ENCODE results near the gene PDSS2.

The PDSS2 gene

DNA sequence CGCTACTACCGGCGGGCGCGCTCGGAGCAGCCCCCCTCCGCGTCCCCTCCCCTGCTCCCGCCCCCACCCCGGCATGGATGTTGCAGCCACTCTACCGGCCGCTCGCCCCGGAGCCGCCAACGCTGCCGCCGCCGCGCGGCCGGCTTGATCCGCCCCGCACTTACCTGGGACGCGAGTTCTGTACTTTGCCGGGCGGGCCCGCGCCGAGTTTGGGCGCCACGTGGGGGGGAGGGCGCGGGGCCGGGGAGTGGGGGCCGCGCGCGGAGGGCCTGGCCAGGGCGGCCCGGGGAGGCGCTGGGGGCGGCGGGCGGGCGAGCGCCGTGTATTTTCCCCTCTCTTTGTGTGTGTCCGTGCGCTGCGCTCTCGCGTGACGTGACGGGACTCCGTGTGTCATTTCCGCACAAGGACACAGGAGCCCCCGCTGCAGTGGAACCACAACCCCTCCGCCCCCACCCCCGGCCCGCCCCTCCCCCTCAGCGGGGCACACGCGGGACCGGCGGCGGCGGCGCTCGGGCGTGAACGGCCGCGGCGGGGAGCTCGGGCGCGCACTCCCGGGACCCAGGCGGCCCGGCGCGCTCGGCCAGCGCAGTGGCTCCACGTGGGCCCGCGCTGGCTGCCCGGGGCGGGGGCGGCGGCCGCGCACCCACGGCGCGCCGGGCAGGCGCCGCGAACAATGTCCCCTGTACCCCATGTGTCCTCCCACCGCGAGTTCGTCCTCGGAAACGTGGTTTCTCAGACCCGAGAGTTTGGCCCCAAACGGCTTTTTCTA lies 344.3 kb downstream of the PDSS2 start, which contains the start of gene BEND3:
BEND3 (minus strand) TSS at position 590 of the 769 bp plus-strand sequence. CDS start 16,230 bp downstream, outside the sequence.
- peak; percentile 80 for DNase-seq (ENCODE audit: low spot score)
- TF ChIP-seq, protein P1, sequence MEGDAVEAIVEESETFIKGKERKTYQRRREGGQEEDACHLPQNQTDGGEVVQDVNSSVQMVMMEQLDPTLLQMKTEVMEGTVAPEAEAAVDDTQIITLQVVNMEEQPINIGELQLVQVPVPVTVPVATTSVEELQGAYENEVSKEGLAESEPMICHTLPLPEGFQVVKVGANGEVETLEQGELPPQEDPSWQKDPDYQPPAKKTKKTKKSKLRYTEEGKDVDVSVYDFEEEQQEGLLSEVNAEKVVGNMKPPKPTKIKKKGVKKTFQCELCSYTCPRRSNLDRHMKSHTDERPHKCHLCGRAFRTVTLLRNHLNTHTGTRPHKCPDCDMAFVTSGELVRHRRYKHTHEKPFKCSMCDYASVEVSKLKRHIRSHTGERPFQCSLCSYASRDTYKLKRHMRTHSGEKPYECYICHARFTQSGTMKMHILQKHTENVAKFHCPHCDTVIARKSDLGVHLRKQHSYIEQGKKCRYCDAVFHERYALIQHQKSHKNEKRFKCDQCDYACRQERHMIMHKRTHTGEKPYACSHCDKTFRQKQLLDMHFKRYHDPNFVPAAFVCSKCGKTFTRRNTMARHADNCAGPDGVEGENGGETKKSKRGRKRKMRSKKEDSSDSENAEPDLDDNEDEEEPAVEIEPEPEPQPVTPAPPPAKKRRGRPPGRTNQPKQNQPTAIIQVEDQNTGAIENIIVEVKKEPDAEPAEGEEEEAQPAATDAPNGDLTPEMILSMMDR (IDR thresholded peaks at IDR 0.05; ENCODE audit: extremely low read depth, missing control alignments): no peak

DNA sequence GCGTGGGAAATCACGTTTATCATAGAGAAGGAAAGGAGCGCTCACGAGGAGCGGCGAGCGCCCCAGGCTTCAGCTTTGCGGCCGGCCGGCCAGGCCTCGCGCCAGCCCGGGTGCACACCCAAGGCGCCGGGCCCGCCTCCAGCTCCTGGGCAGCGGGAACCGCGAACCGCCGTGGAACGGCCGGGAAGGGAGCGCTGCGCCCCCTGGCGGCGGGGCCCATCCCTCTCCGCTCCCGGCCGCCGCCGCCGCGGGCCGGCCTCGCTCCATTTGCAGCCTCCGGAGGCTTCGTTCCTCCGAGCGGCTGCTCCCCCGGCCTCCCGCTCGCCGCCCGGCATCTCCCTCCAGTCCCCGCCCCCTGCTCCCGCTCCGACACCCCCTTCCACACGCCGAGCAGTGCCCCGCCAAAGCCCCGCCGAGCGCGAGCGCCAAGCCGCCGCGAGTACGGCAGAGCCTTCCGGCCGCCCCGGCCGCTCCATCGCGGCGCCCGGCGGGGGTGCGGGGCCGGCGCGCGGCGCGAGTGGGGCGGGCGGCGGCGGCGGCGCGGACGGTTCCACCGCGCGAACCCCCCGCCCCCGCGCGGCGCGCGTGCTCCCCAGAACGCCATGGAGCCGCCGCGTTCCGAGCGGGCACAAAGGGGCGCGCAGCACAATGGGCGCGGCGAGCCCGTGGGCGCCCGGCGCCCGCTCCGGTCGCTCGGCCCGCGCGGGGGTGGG lies 345.0 kb downstream of the PDSS2 start:
- TF ChIP-seq, protein P1 (IDR thresholded peaks at IDR 0.05; ENCODE audit: extremely low read depth, missing control alignments): peak; percentile 79
- peak; percentile 94 for DNase-seq (ENCODE audit: low spot score)

DNA sequence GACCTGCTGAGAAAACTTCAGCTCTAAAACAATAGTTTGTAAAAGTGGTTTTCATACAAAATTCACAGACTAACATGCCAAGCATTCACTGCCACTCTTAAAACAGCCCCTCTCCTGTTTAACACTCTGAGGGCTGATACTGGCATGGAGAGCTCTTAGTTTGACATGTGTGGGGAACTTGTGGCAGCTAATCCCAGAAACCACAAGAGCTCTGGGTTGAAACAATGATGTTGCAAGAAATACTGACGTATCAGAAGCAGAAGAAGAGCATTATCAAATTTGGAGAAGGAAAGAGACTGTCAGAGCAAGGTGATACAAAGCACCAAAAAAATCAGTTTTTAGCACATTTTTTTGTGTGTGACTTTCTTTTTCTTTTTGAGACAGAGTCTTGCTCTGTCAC lies 349.2 kb downstream of the PDSS2 start:
- DNase-seq (ENCODE audit: low spot score): no peak
- TF ChIP-seq, protein P1 (IDR thresholded peaks at IDR 0.05; ENCODE audit: extremely low read depth, missing control alignments): no peak

DNA sequence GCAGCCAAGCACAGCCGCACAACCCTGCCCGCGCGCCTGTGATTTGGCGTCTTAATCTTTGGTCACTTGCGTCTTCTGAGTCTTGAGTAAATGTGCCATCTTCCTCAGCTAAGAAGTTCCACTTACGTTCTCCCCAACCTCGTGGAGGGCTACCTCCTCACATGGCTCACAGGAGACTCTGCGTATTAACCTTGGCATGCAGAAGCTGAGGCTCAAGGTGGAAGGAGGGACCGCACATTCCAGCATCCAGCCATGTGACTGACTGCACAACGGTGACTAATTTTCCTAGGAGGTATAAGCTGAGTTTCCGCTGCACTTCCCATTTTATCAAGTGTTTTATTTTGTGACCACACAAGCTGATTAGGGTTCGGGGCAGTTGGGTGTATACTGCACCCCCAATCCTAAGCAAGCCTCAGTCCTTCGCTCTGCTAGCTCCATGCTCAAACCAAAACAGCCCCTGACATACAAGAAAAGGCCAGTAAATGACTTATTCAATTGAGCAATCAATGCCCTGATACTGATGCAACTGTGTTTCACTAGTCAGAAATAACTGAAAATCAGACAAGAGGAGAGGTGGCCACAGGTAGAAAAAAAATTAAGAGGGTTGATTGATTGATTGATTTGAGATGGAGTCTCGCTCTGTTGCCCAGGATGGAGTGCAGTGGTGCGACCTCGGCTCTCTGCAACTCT lies 351.0 kb downstream of the PDSS2 start:
- no peak for DNase-seq (ENCODE audit: low spot score)

DNA sequence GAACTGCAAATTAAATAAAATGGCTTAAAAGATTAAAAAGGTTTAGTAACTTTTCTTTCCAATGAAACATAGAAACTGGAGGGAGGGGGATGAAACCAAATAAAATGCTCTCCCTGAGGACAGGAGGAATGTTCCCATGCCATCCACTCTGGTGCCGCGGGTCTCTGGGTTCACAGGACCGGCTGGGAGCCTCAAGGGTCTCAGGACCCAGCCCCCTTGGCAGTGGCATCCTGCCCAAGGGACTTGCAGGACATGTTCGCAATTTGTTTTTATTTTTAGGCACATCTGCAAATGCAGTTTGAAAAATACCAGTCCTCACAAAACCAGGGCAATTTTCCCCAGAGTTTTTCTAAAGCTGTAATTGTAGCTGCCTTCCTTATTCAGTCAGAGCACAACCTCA lies 351.6 kb downstream of the PDSS2 start:
- no peak for DNase-seq (ENCODE audit: low spot score)
- TF ChIP-seq, protein P1 (IDR thresholded peaks at IDR 0.05; ENCODE audit: extremely low read depth, missing control alignments): no peak

More for the DNA sequence above, 351.0 kb downstream of the PDSS2 start:
- TF ChIP-seq, protein P1 (IDR thresholded peaks at IDR 0.05; ENCODE audit: extremely low read depth, missing control alignments): no peak

DNA sequence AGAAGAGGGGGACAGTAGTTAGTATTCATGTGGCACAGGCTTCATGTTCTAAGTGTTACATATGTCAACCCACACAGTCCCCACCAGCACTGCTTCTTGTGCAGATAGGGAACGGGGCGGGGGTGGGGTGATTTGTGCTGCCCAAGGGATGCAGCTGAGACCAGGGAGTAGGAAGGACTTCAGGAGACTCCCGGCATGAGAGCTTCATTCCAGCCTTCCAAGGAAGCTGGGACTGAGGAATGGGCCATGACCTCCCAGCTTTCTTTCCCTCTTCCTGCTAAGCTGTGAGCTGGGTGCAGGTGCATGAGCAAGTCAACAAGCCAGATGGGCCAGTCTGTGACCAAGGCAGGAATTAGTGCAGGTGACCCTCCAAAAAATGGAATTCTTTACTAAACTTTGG lies 353.2 kb downstream of the PDSS2 start:
- DNase-seq (ENCODE audit: low spot score): no peak
- TF ChIP-seq, protein P1 (IDR thresholded peaks at IDR 0.05; ENCODE audit: extremely low read depth, missing control alignments): no peak
